Non-pigmented ciliary epithelial cell (primary cell): Measurements from ENCODE around the gene DENND5B.
A peak's percentile ranks its signal among the peaks of the same experiment; 100 is the strongest.
"Not testable (repeated sequence)": the region's sequence is repeated elsewhere in the genome, so short reads cannot be mapped to it uniquely, and the experiment has no call there.

Experiments
- DNase-seq: peaks from one replicate; pipeline ENCODE4 v3.0.0-alpha.2; 2010; ENCODE audit warnings: low read depth

The DENND5B gene

GRCh38 chr12:31377210-31377609 is 213.7 kb downstream of the DENND5B start:
- DNase-seq = not testable (repeated sequence)

- DNase-seq = not testable (repeated sequence)
Measured at GRCh38 chr12:31375422-31375821, 215.5 kb downstream of the DENND5B start.

GRCh38 chr12:31371256-31371620 is 219.7 kb downstream of the DENND5B start:
- DNase-seq = no peak

GRCh38 chr12:31370531-31371255 is 220.2 kb downstream of the DENND5B start:
- DNase-seq = no peak

- DNase-seq = peak; percentile 26
Measured at GRCh38 chr12:31369712-31370521, 221.0 kb downstream of the DENND5B start.

GRCh38 chr12:31368666-31369361 is 222.1 kb downstream of the DENND5B start:
- DNase-seq = no peak

GRCh38 chr12:31366104-31366621 is 224.8 kb downstream of the DENND5B start:
- DNase-seq = no peak

- DNase-seq = no peak
Measured at GRCh38 chr12:31363831-31364230, 227.1 kb downstream of the DENND5B start.

GRCh38 chr12:31363416-31363809 is 227.5 kb downstream of the DENND5B start:
- no peak for DNase-seq

- no peak for DNase-seq
Measured at GRCh38 chr12:31362759-31363415, 228.0 kb downstream of the DENND5B start.

- no peak for DNase-seq
Measured at GRCh38 chr12:31362115-31362758, 228.7 kb downstream of the DENND5B start.

- no peak for DNase-seq
Measured at GRCh38 chr12:31361730-31362114, 229.2 kb downstream of the DENND5B start.

- no peak for DNase-seq
Measured at GRCh38 chr12:31355747-31356107, 235.2 kb downstream of the DENND5B start.

- no peak for DNase-seq
Measured at GRCh38 chr12:31353750-31354708, 236.9 kb downstream of the DENND5B start.

GRCh38 chr12:31346267-31346666 is 244.7 kb downstream of the DENND5B start:
- DNase-seq = no peak

- DNase-seq = no peak
Measured at GRCh38 chr12:31343139-31343538, 247.8 kb downstream of the DENND5B start.

- DNase-seq = no peak
Measured at GRCh38 chr12:31342286-31342685, 248.7 kb downstream of the DENND5B start.

GRCh38 chr12:31339831-31340622 is 250.9 kb downstream of the DENND5B start:
- no peak for DNase-seq

- no peak for DNase-seq
Measured at GRCh38 chr12:31337952-31338351, 253.0 kb downstream of the DENND5B start.
